MCF 10A (cell line): ENCODE measurements around the gene SELENOM. TPM values are rescaled to one million over a fixed set of nuclear protein-coding genes. Genes with fewer than 3 reads are reported as not detected.
"Not testable (repeated sequence)": the region's sequence is repeated elsewhere in the genome, so short reads cannot be mapped to it uniquely, and the experiment has no call there.

ENCODE experiments used
- BruUV-seq: library from RNA; stranded (reverse); fragments of 400-500 nt; replicated peaks from 2 replicates; lab custom pipeline; 2021; lab: Mats Ljungman, UMichigan
- CTCF ChIA-PET: fragments of 300-600 bp; sonication (Branson Sonifier 250); formaldehyde crosslinking; extraction: SDS; loops from one replicate; lab custom pipeline; 2021; ENCODE audit warnings: antibody characterized with exemption, inconsistent platforms; lab: Yijun Ruan, JAX
- POLR2A ChIA-PET: fragments of 300-600, 350-650 bp; sonication (Branson Sonifier 250); formaldehyde crosslinking; extraction: SDS; loops from one replicate; lab custom pipeline; 2020; ENCODE audit warnings: antibody characterized with exemption, inconsistent platforms; lab: Yijun Ruan, JAX
- DNase-seq: peaks from one replicate; pipeline ENCODE4 v3.0.0-alpha.2; 2018; ENCODE audit not compliant: unreplicated experiment
- H3K27ac Mint-ChIP-seq: one replicate; pipeline ENCODE4 v1.8.0; 2022; ENCODE audit warnings: mild to moderate bottlenecking, low read depth, mixed read lengths; ENCODE audit not compliant: unreplicated experiment
- H3K27me3 Mint-ChIP-seq: one replicate; pipeline ENCODE4 v1.8.0; 2022; ENCODE audit warnings: mixed read lengths; ENCODE audit not compliant: insufficient read depth, unreplicated experiment
- H3K36me3 Mint-ChIP-seq: one replicate; pipeline ENCODE4 v1.8.0; 2022; ENCODE audit warnings: mild to moderate bottlenecking, moderate library complexity, mixed read lengths; ENCODE audit not compliant: insufficient read depth, unreplicated experiment
- H3K4me1 Mint-ChIP-seq: one replicate; pipeline ENCODE4 v1.8.0; 2022; ENCODE audit warnings: mixed read lengths; ENCODE audit not compliant: insufficient read depth, unreplicated experiment
- H3K4me3 Mint-ChIP-seq: one replicate; pipeline ENCODE4 v1.8.0; 2022; ENCODE audit warnings: mild to moderate bottlenecking, moderate library complexity, mixed read lengths; ENCODE audit not compliant: unreplicated experiment
- H3K9me3 Mint-ChIP-seq: one replicate; pipeline ENCODE4 v1.8.0; 2022; ENCODE audit warnings: mixed read lengths; ENCODE audit not compliant: unreplicated experiment
- intact Hi-C: fragments of 100-400 bp; cut with micrococcal nuclease; formaldehyde crosslinking; loops from 2 replicates; pipeline ENCODE4 v1.14.1; 2022
- total RNA-seq: library from RNA; stranded (reverse); gene quantifications from 2 replicates; pipeline ENCODE4 v1.2.3, GENCODE V29; 2022
- TF ChIP-seq, protein P1 (sequence below): fragments of 200-600 bp; IDR thresholded peaks from one replicate; pipeline ENCODE4 v1.8.0; 2022; ENCODE audit warnings: antibody characterized with exemption, mild to moderate bottlenecking; ENCODE audit not compliant: unreplicated experiment

Gene SELENOM
- total RNA-seq, 1 experiment from 2014 or later = 44.9 TPM

DNA sequence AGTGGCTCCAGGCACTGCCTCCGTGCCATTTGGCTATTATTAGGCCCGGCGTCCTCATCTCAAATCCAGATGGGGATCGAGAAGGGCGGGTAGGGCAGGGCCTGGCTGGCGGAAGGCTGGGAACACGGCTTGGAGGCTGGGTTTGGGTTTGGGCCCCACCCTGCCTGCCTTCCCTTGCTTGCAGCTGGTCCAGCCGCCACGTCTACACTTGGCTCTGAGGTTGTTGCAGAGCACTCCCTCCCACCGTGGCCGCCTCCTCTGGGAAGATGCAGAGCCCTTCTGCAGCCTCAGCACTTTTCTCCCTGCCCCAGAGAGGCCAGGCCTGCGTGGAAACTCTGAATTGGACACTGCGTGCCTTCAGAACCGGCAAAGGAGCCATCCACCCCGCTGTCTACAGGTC, 31.4 kb downstream of the SELENOM start:
- Mint-ChIP-seq H3K27me3 (no peaks in the 10 kb centered on the region), H3K4me3 (no peak overlapping the region), H3K36me3 (no peaks in the 10 kb centered on the region), H3K27ac (no peak overlapping the region), H3K9me3 (no peaks in the 10 kb centered on the region), H3K4me1 (peaks cover 5% of the 10 kb centered on the region)
- TF ChIP-seq, protein P1, sequence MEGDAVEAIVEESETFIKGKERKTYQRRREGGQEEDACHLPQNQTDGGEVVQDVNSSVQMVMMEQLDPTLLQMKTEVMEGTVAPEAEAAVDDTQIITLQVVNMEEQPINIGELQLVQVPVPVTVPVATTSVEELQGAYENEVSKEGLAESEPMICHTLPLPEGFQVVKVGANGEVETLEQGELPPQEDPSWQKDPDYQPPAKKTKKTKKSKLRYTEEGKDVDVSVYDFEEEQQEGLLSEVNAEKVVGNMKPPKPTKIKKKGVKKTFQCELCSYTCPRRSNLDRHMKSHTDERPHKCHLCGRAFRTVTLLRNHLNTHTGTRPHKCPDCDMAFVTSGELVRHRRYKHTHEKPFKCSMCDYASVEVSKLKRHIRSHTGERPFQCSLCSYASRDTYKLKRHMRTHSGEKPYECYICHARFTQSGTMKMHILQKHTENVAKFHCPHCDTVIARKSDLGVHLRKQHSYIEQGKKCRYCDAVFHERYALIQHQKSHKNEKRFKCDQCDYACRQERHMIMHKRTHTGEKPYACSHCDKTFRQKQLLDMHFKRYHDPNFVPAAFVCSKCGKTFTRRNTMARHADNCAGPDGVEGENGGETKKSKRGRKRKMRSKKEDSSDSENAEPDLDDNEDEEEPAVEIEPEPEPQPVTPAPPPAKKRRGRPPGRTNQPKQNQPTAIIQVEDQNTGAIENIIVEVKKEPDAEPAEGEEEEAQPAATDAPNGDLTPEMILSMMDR = no peak
- DNase-seq = no peak
- ChIA-PET POLR2A (interaction anchor here (1.2 kb wide), 1 partner anchor 13 kb away, joined by 4 read pairs; no protein-coding TSS in a partner anchor), CTCF (no interaction called here)
- intact Hi-C loops = no loop called here
- BruUV-seq = no TSS peak

DNA sequence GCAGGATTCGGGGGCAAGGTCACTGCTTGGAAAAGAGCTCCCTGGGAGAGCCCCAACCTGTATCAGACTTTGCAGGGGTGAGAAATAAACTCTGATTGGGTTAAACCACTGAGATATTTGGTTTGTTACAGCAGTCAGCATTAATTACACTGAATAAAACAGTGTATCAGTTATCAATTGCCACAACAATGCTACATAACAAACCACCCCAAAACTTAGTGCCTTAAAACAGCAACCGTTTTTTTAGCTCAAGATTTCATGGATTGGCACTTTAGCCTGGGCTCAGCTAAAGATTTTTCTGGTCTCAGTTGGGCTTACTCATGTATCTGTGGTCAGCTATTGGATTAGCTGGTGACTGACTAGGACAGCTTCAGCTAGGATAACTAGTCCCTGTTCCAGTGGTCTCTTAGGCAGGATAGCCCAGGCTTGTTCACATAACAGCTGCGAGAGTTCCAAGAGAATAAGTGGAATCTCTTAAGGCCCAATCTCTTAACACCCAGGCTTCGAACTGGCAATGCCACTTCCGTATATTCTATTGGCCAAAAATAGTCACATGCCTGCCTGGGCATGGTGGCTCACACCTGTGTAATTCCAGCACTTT, 33.7 kb downstream of the SELENOM start:
- H3K4me3 Mint-ChIP-seq, BruUV-seq, CTCF ChIA-PET, H3K27me3 Mint-ChIP-seq, H3K4me1 Mint-ChIP-seq, H3K9me3 Mint-ChIP-seq, H3K27ac Mint-ChIP-seq, intact Hi-C loops, DNase-seq, H3K36me3 Mint-ChIP-seq: not testable (repeated sequence)
- POLR2A ChIA-PET = interaction anchor here (0.7 to 1.9 kb wide), 3 partner anchors 11 to 195 kb away, joined by 3 to 7 read pairs (median 3); no protein-coding TSS in a partner anchor

DNA sequence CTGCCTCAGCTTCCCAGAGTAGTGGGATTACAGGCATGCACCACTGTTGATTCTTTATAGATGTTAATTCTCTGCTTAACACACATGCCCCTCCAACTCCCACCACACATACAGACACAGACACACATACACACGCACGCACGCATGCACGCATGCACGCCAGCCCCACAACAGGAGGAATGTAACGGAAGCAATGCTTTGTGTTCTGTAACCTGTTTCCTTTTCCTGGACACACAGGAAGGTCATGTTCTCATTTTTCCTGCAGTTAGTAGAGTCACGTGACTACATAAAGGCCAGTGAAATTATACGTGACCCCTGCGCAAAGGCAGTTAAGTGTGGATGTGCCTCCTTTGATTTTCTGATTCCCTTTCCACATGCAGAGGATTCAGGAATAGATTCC, 34.2 kb downstream of the SELENOM start:
- H3K9me3 Mint-ChIP-seq, H3K4me1 Mint-ChIP-seq, DNase-seq, H3K4me3 Mint-ChIP-seq, BruUV-seq, H3K27me3 Mint-ChIP-seq, H3K27ac Mint-ChIP-seq, H3K36me3 Mint-ChIP-seq, intact Hi-C loops: not testable (repeated sequence)
- CTCF ChIA-PET = interaction anchor here (0.5 to 0.8 kb wide), 2 partner anchors 34 to 128 kb away, joined by 3 to 5 read pairs; partner anchors contain the start of gene SELENOM
- POLR2A ChIA-PET = interaction anchor here (0.7 to 1.9 kb wide), 3 partner anchors 10 to 195 kb away, joined by 3 to 7 read pairs (median 3); no protein-coding TSS in a partner anchor

DNA sequence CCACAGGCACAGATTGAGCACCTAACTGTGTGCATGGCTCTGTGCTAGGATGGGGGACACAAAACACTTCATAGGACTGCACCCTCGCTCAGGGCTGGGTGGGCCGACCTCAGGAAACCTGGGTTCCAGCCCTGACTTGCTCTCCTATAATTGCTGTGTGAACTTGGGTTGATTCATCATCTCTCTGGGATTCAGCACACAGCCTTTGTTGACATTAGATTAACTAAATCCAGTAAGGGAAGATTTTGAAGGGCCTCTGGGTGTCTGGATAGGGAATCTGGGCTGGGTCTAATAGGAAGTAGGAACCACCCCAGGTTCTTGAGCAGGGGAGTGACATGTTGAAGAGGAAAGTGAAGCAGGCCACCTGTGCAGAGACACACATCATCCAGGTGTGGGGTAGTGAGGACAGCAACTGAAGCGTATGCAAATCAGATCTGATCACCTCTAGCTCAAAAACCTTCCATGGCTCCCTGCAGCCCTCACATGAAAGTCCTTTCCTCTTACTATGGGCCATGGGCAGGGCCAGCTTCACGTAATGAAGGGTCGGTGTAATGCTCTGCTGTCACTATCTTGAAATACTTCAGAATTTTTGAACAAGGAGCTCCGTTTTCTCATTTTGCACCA, 37.6 kb downstream of the SELENOM start:
- POLR2A ChIA-PET = not testable (repeated sequence)

DNA sequence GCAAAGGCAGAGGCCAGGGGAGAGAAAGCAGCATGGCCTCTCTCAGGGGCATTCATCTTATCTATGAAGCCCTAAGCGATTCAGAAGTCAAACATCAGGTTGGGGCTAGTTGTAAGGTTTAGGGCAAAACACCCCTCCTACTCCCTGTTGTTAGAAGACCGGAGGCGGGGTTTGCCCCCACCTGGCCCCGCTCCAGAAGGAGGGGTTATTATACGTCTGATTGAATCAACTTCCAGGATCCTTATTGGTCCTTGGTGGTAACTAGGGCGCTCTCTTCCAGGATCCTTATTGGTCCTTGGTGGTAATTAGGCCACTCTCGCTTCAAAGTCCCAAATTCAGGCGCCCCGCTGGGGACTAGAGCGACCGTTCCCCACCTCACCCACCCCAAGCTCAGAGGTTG, 38.4 kb downstream of the SELENOM start:
- H3K27me3 Mint-ChIP-seq = no peaks in the 10 kb centered on the region
- no peak for DNase-seq
- no peaks in the 10 kb centered on the region for H3K9me3 Mint-ChIP-seq
- H3K27ac Mint-ChIP-seq = no peak overlapping the region
- no peaks in the 10 kb centered on the region for H3K36me3 Mint-ChIP-seq
- H3K4me3 Mint-ChIP-seq = no peak overlapping the region
- no TSS peak for BruUV-seq
- TF ChIP-seq, protein P1 = no peak
- ChIA-PET POLR2A (no interaction called here), CTCF (no interaction called here)
- H3K4me1 Mint-ChIP-seq = no peaks in the 10 kb centered on the region
- intact Hi-C loops = no loop called here

More for the DNA sequence above, 37.6 kb downstream of the SELENOM start:
- H3K4me1 Mint-ChIP-seq, H3K36me3 Mint-ChIP-seq, DNase-seq, H3K9me3 Mint-ChIP-seq, H3K27me3 Mint-ChIP-seq, H3K4me3 Mint-ChIP-seq, H3K27ac Mint-ChIP-seq, intact Hi-C loops, BruUV-seq: not testable (repeated sequence)
- CTCF ChIA-PET = interaction anchor here (0.8 kb wide), 1 partner anchor 33 kb away, joined by 5 read pairs; no protein-coding TSS in a partner anchor
